Stimulated activated CD4-positive, alpha-beta T cell treated with anti-CD3 and anti-CD28 coated beads, Interleukin-15, amount 100 ng/mL, for 48 hours (primary cell): Measurements from ENCODE around the gene TFG.

Experiments used
- DNase-seq, 2 donors: peaks; one replicate each; pipeline ENCODE4 v3.0.0-alpha.2; 2020; ENCODE audit warnings: low read depth in 2 of 2

TFG gene

GRCh38 chr3:100798012-100798411 is 88.7 kb downstream of the TFG start:
- DNase-seq, result no peak
